HepG2 (cell line): ENCODE data around the gene SRPK3.

ENCODE experiments used
- CBX5 ChIP-seq: sonication (generic); formaldehyde crosslinking; IDR thresholded peaks from 2 replicates; pipeline ENCODE4 v1.4.0; 2020; ENCODE audit warnings: missing genetic modification reagents, borderline replicate concordance
- NFRKB ChIP-seq: fragments of 450-650 bp; IDR thresholded peaks from 2 replicates; pipeline ENCODE4 v1.6.1; 2017
- POLR2A ChIP-seq, 2 experiments: IDR thresholded peaks; 2 replicates each; pipeline ENCODE4 v1.6.1; 2011; ENCODE audit warnings: low read depth in 2 of 2, low read length in 2 of 2, mild to moderate bottlenecking in 1 of 2, moderate library complexity in 1 of 2; ENCODE audit not compliant: insufficient read depth in 1 of 2
- YY1 ChIP-seq: IDR thresholded peaks from 2 replicates; pipeline ENCODE4 v1.6.1; 2011; ENCODE audit warnings: low read length, low read depth, moderate library complexity, mild to moderate bottlenecking; ENCODE audit not compliant: insufficient read depth, insufficient replicate concordance
- ZFY ChIP-seq: sonication (generic); formaldehyde crosslinking; IDR thresholded peaks from 2 replicates; pipeline ENCODE4 v1.4.0; 2020; ENCODE audit warnings: missing genetic modification reagents
- ZNF326 ChIP-seq: sonication (generic); formaldehyde crosslinking; IDR thresholded peaks from 2 replicates; pipeline ENCODE4 v1.4.0; 2020; ENCODE audit warnings: missing genetic modification reagents, borderline replicate concordance
- TF ChIP-seq, protein P1 (sequence below): sonication (generic); formaldehyde crosslinking; IDR thresholded peaks from 2 replicates; pipeline ENCODE4 v1.5.0; 2020; ENCODE audit warnings: mild to moderate bottlenecking, missing genetic modification reagents, moderate library complexity
- TF ChIP-seq, protein P2 (sequence below), 2 experiments: sonication (generic) in 1 of 2; formaldehyde crosslinking in 1 of 2; IDR thresholded peaks; 2 replicates each; pipeline versions ENCODE4 v1.5.1 to v1.6.1; 2011 to 2020; ENCODE audit warnings: borderline replicate concordance in 1 of 2, low read depth in 1 of 2, low read length in 1 of 2, mild to moderate bottlenecking in 1 of 2, missing genetic modification reagents in 1 of 2, moderate library complexity in 1 of 2

DNA sequence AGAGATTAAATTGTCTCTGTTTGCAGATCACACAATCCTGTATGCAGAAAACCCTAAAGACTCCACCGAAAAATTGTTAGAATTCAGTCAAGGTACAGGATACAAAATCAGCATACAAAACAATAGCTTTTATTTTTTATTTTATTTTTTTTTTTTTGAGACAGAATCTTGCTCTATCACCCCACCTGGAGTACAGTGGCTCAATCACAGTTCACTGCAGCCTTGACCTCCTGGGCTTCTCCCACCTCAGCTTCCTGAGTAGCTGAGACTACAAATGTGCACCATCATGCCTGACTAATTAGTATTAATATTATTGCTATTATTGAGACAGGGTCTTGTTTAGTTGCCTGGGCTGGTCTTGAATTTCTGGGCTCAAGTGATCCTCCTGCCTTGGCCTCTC is 25.7 kb upstream of the SRPK3 start:
- TF ChIP-seq, protein P1, sequence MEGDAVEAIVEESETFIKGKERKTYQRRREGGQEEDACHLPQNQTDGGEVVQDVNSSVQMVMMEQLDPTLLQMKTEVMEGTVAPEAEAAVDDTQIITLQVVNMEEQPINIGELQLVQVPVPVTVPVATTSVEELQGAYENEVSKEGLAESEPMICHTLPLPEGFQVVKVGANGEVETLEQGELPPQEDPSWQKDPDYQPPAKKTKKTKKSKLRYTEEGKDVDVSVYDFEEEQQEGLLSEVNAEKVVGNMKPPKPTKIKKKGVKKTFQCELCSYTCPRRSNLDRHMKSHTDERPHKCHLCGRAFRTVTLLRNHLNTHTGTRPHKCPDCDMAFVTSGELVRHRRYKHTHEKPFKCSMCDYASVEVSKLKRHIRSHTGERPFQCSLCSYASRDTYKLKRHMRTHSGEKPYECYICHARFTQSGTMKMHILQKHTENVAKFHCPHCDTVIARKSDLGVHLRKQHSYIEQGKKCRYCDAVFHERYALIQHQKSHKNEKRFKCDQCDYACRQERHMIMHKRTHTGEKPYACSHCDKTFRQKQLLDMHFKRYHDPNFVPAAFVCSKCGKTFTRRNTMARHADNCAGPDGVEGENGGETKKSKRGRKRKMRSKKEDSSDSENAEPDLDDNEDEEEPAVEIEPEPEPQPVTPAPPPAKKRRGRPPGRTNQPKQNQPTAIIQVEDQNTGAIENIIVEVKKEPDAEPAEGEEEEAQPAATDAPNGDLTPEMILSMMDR (CRISPR knock-in tag), result no peak
- TF ChIP-seq, protein P2, sequence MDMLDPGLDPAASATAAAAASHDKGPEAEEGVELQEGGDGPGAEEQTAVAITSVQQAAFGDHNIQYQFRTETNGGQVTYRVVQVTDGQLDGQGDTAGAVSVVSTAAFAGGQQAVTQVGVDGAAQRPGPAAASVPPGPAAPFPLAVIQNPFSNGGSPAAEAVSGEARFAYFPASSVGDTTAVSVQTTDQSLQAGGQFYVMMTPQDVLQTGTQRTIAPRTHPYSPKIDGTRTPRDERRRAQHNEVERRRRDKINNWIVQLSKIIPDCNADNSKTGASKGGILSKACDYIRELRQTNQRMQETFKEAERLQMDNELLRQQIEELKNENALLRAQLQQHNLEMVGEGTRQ (IDR thresholded peaks at IDR 0.05; ENCODE audit: low read depth, low read length), result no peak
- TF ChIP-seq, protein P2 (CRISPR knock-in tag; IDR thresholded peaks at IDR 0.05; ENCODE audit: borderline replicate concordance), result no peak
- TF ChIP-seq NFRKB (no peak), ZFY (CRISPR knock-in tag) (no peak), POLR2A (IDR thresholded peaks at IDR 0.05; ENCODE audit: insufficient read depth in 1 of 2, low read depth in 2 of 2, low read length in 2 of 2) (no peak), YY1 (no peak), CBX5 (CRISPR knock-in tag) (no peak), ZNF326 (CRISPR knock-in tag) (no peak)
